SJCRH30 (cell line): ENCODE measurements around the gene ALLC. TPM values are rescaled to one million over a fixed set of nuclear protein-coding genes. Genes with fewer than 3 reads are reported as not detected.

ENCODE experiments used
- DNase-seq, 2 experiments: peaks; one replicate each; pipeline ENCODE4 v3.0.0-alpha.2; 2015 to 2020
- H3K27ac ChIP-seq: fragments of 250-450 bp; sonication (Bioruptor Pico); 2 replicates; pipeline ENCODE4 v1.5.1; 2020; ENCODE audit warnings: mild to moderate bottlenecking, moderate library complexity
- H3K27me3 ChIP-seq: fragments of 250-450 bp; sonication (Bioruptor Pico); 2 replicates; pipeline ENCODE4 v1.5.1; 2020; ENCODE audit warnings: mild to moderate bottlenecking, moderate library complexity
- H3K36me3 ChIP-seq: fragments of 250-450 bp; sonication (Bioruptor Pico); 2 replicates; pipeline ENCODE4 v1.5.1; 2020; ENCODE audit warnings: mild to moderate bottlenecking, moderate library complexity
- H3K4me1 ChIP-seq: fragments of 250-450 bp; sonication (Bioruptor Pico); 2 replicates; pipeline ENCODE4 v1.5.1; 2020; ENCODE audit warnings: mild to moderate bottlenecking, moderate library complexity
- H3K4me3 ChIP-seq: fragments of 250-450 bp; sonication (Bioruptor Pico); 2 replicates; pipeline ENCODE4 v1.5.1; 2020; ENCODE audit warnings: mild to moderate bottlenecking, moderate library complexity
- H3K9me3 ChIP-seq: fragments of 250-450 bp; sonication (Bioruptor Pico); replicated peaks from 2 replicates; pipeline ENCODE4 v1.5.1; 2020; ENCODE audit warnings: mild to moderate bottlenecking, moderate library complexity
- total RNA-seq: library from RNA; depleted of rRNA; stranded (reverse); fragments of >200 nt; shearing (Covaris generic); gene quantifications from 2 replicates; pipeline ENCODE4 v1.2.3, GENCODE V29; 2014

ALLC gene
- total RNA-seq, 1 experiment from 2014 or later = not detected

- DNase-seq = no peak
- Histone ChIP-seq H3K27me3 (no peaks in the 10 kb centered on the region), H3K9me3 (no peaks in the 10 kb centered on the region), H3K4me3 (no peak overlapping the region), H3K27ac (no peak overlapping the region), H3K36me3 (no peaks in the 10 kb centered on the region), H3K4me1 (no peaks in the 10 kb centered on the region)
Observed at GRCh38 chr2:3665886-3666612, 8.0 kb downstream of the ALLC start.

- DNase-seq = no peak
Observed at GRCh38 chr2:3666613-3666975, 8.6 kb downstream of the ALLC start.

GRCh38 chr2:3667151-3667631 is 9.2 kb downstream of the ALLC start:
- H3K4me3 ChIP-seq = no peak overlapping the region
- H3K27me3 ChIP-seq = no peaks in the 10 kb centered on the region
- H3K36me3 ChIP-seq = no peaks in the 10 kb centered on the region
- no peak for DNase-seq
- H3K4me1 ChIP-seq = no peaks in the 10 kb centered on the region
- no peak overlapping the region for H3K27ac ChIP-seq
- H3K9me3 ChIP-seq = no peaks in the 10 kb centered on the region

More at GRCh38 chr2:3666613-3666975, 8.6 kb downstream of the ALLC start:
- no peaks in the 10 kb centered on the region for H3K27me3 ChIP-seq
- H3K4me1 ChIP-seq = no peaks in the 10 kb centered on the region
- no peak overlapping the region for H3K4me3 ChIP-seq
- H3K27ac ChIP-seq = no peak overlapping the region
- H3K9me3 ChIP-seq = no peaks in the 10 kb centered on the region
- no peaks in the 10 kb centered on the region for H3K36me3 ChIP-seq

- no peak overlapping the region for H3K27ac ChIP-seq
- no peaks in the 10 kb centered on the region for H3K9me3 ChIP-seq
- H3K4me1 ChIP-seq = no peaks in the 10 kb centered on the region
- DNase-seq = no peak
- H3K27me3 ChIP-seq = no peaks in the 10 kb centered on the region
- no peak overlapping the region for H3K4me3 ChIP-seq
- H3K36me3 ChIP-seq = no peaks in the 10 kb centered on the region
Observed at GRCh38 chr2:3669656-3670055, 11.7 kb downstream of the ALLC start.

- no peak overlapping the region for H3K27ac ChIP-seq
- no peak for DNase-seq
- no peaks in the 10 kb centered on the region for H3K27me3 ChIP-seq
- no peaks in the 10 kb centered on the region for H3K4me1 ChIP-seq
- H3K36me3 ChIP-seq = no peaks in the 10 kb centered on the region
- H3K4me3 ChIP-seq = no peak overlapping the region
- H3K9me3 ChIP-seq = no peaks in the 10 kb centered on the region
Observed at GRCh38 chr2:3670376-3670775, 12.4 kb downstream of the ALLC start.

- Histone ChIP-seq H3K9me3 (no peaks in the 10 kb centered on the region), H3K4me3 (no peak overlapping the region), H3K27ac (no peak overlapping the region), H3K4me1 (no peaks in the 10 kb centered on the region), H3K27me3 (no peaks in the 10 kb centered on the region), H3K36me3 (no peaks in the 10 kb centered on the region)
- DNase-seq = no peak
Observed at GRCh38 chr2:3670941-3671340, 12.9 kb downstream of the ALLC start.

GRCh38 chr2:3672861-3673678 is 15.1 kb downstream of the ALLC start:
- Histone ChIP-seq H3K9me3 (no peaks in the 10 kb centered on the region), H3K36me3 (no peaks in the 10 kb centered on the region), H3K27ac (no peak overlapping the region), H3K4me3 (no peak overlapping the region), H3K27me3 (no peaks in the 10 kb centered on the region), H3K4me1 (no peaks in the 10 kb centered on the region)
- peak in 1 of 2 experiments; percentile 45 for DNase-seq

- H3K4me3 ChIP-seq = no peak overlapping the region
- H3K4me1 ChIP-seq = no peaks in the 10 kb centered on the region
- H3K27ac ChIP-seq = no peak overlapping the region
- H3K27me3 ChIP-seq = no peaks in the 10 kb centered on the region
- H3K36me3 ChIP-seq = no peaks in the 10 kb centered on the region
- H3K9me3 ChIP-seq = no peaks in the 10 kb centered on the region
- no peak for DNase-seq
Observed at GRCh38 chr2:3674066-3674845, 16.3 kb downstream of the ALLC start.

GRCh38 chr2:3675687-3676086 is 17.7 kb downstream of the ALLC start:
- no peaks in the 10 kb centered on the region for H3K27me3 ChIP-seq
- no peak for DNase-seq
- H3K4me1 ChIP-seq = no peaks in the 10 kb centered on the region
- H3K4me3 ChIP-seq = no peak overlapping the region
- H3K27ac ChIP-seq = no peak overlapping the region
- H3K36me3 ChIP-seq = no peaks in the 10 kb centered on the region
- H3K9me3 ChIP-seq = no peaks in the 10 kb centered on the region

- no peak for DNase-seq
- no peaks in the 10 kb centered on the region for H3K27me3 ChIP-seq
Observed at GRCh38 chr2:3677436-3677835, 19.4 kb downstream of the ALLC start.

GRCh38 chr2:3678212-3678611 is 20.2 kb downstream of the ALLC start:
- no peak for DNase-seq
- Histone ChIP-seq H3K27ac (no peak overlapping the region), H3K36me3 (no peaks in the 10 kb centered on the region), H3K4me3 (no peak overlapping the region), H3K27me3 (no peaks in the 10 kb centered on the region), H3K9me3 (no peaks in the 10 kb centered on the region), H3K4me1 (no peaks in the 10 kb centered on the region)

More at GRCh38 chr2:3677436-3677835, 19.4 kb downstream of the ALLC start:
- Histone ChIP-seq H3K4me1 (no peaks in the 10 kb centered on the region), H3K4me3 (no peak overlapping the region), H3K27ac (no peak overlapping the region), H3K9me3 (no peaks in the 10 kb centered on the region), H3K36me3 (no peaks in the 10 kb centered on the region)

- DNase-seq = no peak
- Histone ChIP-seq H3K9me3 (no peaks in the 10 kb centered on the region), H3K27me3 (no peaks in the 10 kb centered on the region)
Observed at GRCh38 chr2:3679180-3679579, 21.2 kb downstream of the ALLC start.

GRCh38 chr2:3679616-3680393 is 21.8 kb downstream of the ALLC start:
- H3K27ac ChIP-seq = no peak overlapping the region
- no peaks in the 10 kb centered on the region for H3K36me3 ChIP-seq
- no peak for DNase-seq
- H3K27me3 ChIP-seq = no peaks in the 10 kb centered on the region
- H3K4me1 ChIP-seq = no peaks in the 10 kb centered on the region
- H3K9me3 ChIP-seq = no peaks in the 10 kb centered on the region
- H3K4me3 ChIP-seq = no peak overlapping the region

More at GRCh38 chr2:3679180-3679579, 21.2 kb downstream of the ALLC start:
- H3K4me1 ChIP-seq = no peaks in the 10 kb centered on the region
- H3K27ac ChIP-seq = no peak overlapping the region
- no peaks in the 10 kb centered on the region for H3K36me3 ChIP-seq
- no peak overlapping the region for H3K4me3 ChIP-seq
